K562 (cell line): ENCODE results near the gene XRRA1.

ENCODE experiments used
- ATF2 ChIP-seq: sonication (generic); formaldehyde crosslinking; IDR thresholded peaks from 2 replicates; pipeline ENCODE4 v1.8.1; 2022; ENCODE audit warnings: missing genetic modification reagents
- CTCF ChIP-seq, 3 experiments: IDR thresholded peaks in 2 of 3; conservative IDR thresholded peaks in 1 of 3; 2 replicates each; pipeline ENCODE4 v1.5.1; 2011 to 2012; ENCODE audit warnings: low read length in 3 of 3, mild to moderate bottlenecking in 3 of 3, control low read depth in 2 of 3, improper control_type of control experiment in 1 of 3, inconsistent platforms in 1 of 3, low read depth in 1 of 3, mixed read lengths in 1 of 3, moderate library complexity in 1 of 3; ENCODE audit not compliant: insufficient read depth in 2 of 3
- EP300 ChIP-seq: IDR thresholded peaks from 2 replicates; pipeline ENCODE4 v1.6.1; 2012; ENCODE audit warnings: low read length, improper control_type of control experiment
- MBD2 ChIP-seq: sonication (generic); IDR thresholded peaks from 2 replicates; pipeline ENCODE4 v1.6.1; 2016; ENCODE audit warnings: low read depth, borderline replicate concordance
- MEIS2 ChIP-seq: fragments of 450-650 bp; IDR thresholded peaks from 2 replicates; pipeline ENCODE4 v1.6.1; 2014; ENCODE audit warnings: mild to moderate bottlenecking; ENCODE audit not compliant: partially characterized antibody
- MYC ChIP-seq, 2 experiments: fragments of 250-450 bp in 1 of 2; sonication (Bioruptor Pico) in 1 of 2; IDR thresholded peaks; 2 replicates each; pipeline versions ENCODE4 v1.5.1 to v1.6.1; 2012 to 2021; ENCODE audit warnings: low read depth in 2 of 2, borderline replicate concordance in 1 of 2, improper control_type of control experiment in 1 of 2, low read length in 1 of 2, mild to moderate bottlenecking in 1 of 2, moderate library complexity in 1 of 2
- TEAD1 ChIP-seq, 2 experiments: fragments of 450-650 bp in 1 of 2; sonication (generic) in 1 of 2; formaldehyde crosslinking; IDR thresholded peaks; 2 replicates each; pipeline versions ENCODE4 v1.4.0 to v1.8.0; 2020 to 2022; ENCODE audit warnings: mild to moderate bottlenecking in 2 of 2, missing genetic modification reagents in 1 of 2
- ZFP91 ChIP-seq: sonication (generic); formaldehyde crosslinking; IDR thresholded peaks from 2 replicates; pipeline ENCODE4 v1.8.0; 2022; ENCODE audit warnings: mild to moderate bottlenecking, missing genetic modification reagents

- no peak for TF ChIP-seq ATF2
- TF ChIP-seq TEAD1 (CRISPR knock-in tag; IDR thresholded peaks at IDR 0.05) = no peak
- no peak for TF ChIP-seq CTCF (IDR thresholded peaks at IDR 0.05 in 2 of 3, conservative IDR thresholded peaks at IDR 0.05 in 1 of 3; ENCODE audit: insufficient read depth in 2 of 3, low read depth in 1 of 3, low read length in 3 of 3)
- no peak for TF ChIP-seq ZFP91
- TF ChIP-seq MBD2 = no peak
- no peak for TF ChIP-seq MEIS2
- no peak for TF ChIP-seq EP300
- TF ChIP-seq MYC (IDR thresholded peaks at IDR 0.05; ENCODE audit: low read depth, low read length) = no peak
- no peak for TF ChIP-seq MYC (CRISPR knock-in tag; IDR thresholded peaks at IDR 0.05; ENCODE audit: borderline replicate concordance, low read depth)
Observed at GRCh38 chr11:74826901-74827300, 122.0 kb downstream of the XRRA1 start.
